ENCODE data around the gene HEATR3. TPM values are rescaled to one million over a fixed set of nuclear protein-coding genes. Genes with fewer than 3 reads are reported as not detected.

HEATR3 gene
- total and polyA plus RNA-seq, 2 of the 13 experiments (the other 11 are each of a cell fraction or from before 2014, with no cell fraction given), result 22.4 to 52.4 TPM

- TF ChIP-seq ELF4 (CRISPR knock-in tag; IDR thresholded peaks at IDR 0.05; ENCODE audit: borderline replicate concordance) (no peak; the same call in 1 of the 2 replicates), FOXP1 (IDR thresholded peaks at IDR 0.05) (no peak), FOXP1 (CRISPR knock-in tag; IDR thresholded peaks at IDR 0.05) (no peak), TFDP1 (CRISPR knock-in tag; IDR thresholded peaks at IDR 0.05; ENCODE audit: borderline replicate concordance) (peak; percentile 73), SRSF1 (optimal IDR thresholded peaks at IDR 0.05; ENCODE audit: low read depth, low read length) (peak; percentile 92), ZFP36L2 (CRISPR knock-in tag; IDR thresholded peaks at IDR 0.05) (no peak), CENPX (CRISPR knock-in tag; IDR thresholded peaks at IDR 0.05) (no peak), KLF6 (CRISPR knock-in tag; IDR thresholded peaks at IDR 0.05) (peak; percentile 77; the same call in 1 of the 2 replicates), XRCC5 (optimal IDR thresholded peaks at IDR 0.05; ENCODE audit: low read length) (peak; percentile 98), ZNF710 (CRISPR knock-in tag; IDR thresholded peaks at IDR 0.05; ENCODE audit: borderline replicate concordance) (peak; percentile 96), HNRNPUL1 (IDR thresholded peaks at IDR 0.05; ENCODE audit: low read depth, low read length) (no peak), ZSCAN21 (CRISPR knock-in tag; IDR thresholded peaks at IDR 0.05; ENCODE audit: borderline replicate concordance) (peak; percentile 30; the same call in 1 of the 2 replicates), ZNF451 (CRISPR knock-in tag; IDR thresholded peaks at IDR 0.05) (no peak), GATA4 (IDR thresholded peaks at IDR 0.05; ENCODE audit: borderline replicate concordance, low read depth) (no peak; the same call in 1 of the 2 replicates), JUND (CRISPR knock-in tag; IDR thresholded peaks at IDR 0.05) (0 out of 2 replicates have a peak, but pooled peaks have one; percentile 21), FUBP1 (CRISPR knock-in tag; IDR thresholded peaks at IDR 0.05; ENCODE audit: borderline replicate concordance) (no peak), MTF2 (CRISPR knock-in tag; IDR thresholded peaks at IDR 0.05; ENCODE audit: borderline replicate concordance) (0 out of 2 replicates have a peak, but pooled peaks have one; percentile 83), ATF1 (CRISPR knock-in tag; IDR thresholded peaks at IDR 0.05) (no peak), ARID5B (CRISPR knock-in tag; IDR thresholded peaks at IDR 0.05) (peak; percentile 80), GABPB1 (CRISPR knock-in tag; IDR thresholded peaks at IDR 0.05) (peak; percentile 89)
Measured at GRCh38 chr16:50024684-50025536, 40.9 kb upstream of the HEATR3 start, which contains the start of gene CNEP1R1 (continued).

Data from HepG2 (cell line).